ENCODE measurements around the gene PCNX4.

Gene PCNX4

GRCh38 chr14:60206249-60206670 is 114.5 kb downstream of the PCNX4 start:
- no peak for DNase-seq (ENCODE audit: low read depth in 3 of 3)

- DNase-seq (ENCODE audit: low read depth in 3 of 3), result no peak
Observed at GRCh38 chr14:60206837-60207533, 115.3 kb downstream of the PCNX4 start.

GRCh38 chr14:60210703-60211102 is 119.0 kb downstream of the PCNX4 start:
- no peak for DNase-seq (ENCODE audit: low read depth in 3 of 3)

- no peak for DNase-seq (ENCODE audit: low read depth in 3 of 3)
Observed at GRCh38 chr14:60211153-60211552, 119.4 kb downstream of the PCNX4 start.

- DNase-seq (ENCODE audit: low read depth in 3 of 3), result no peak
Observed at GRCh38 chr14:60212503-60213371, 121.0 kb downstream of the PCNX4 start.

- DNase-seq (ENCODE audit: low read depth in 3 of 3), result no peak
Observed at GRCh38 chr14:60214003-60214402, 122.3 kb downstream of the PCNX4 start.

GRCh38 chr14:60214415-60215126 is 122.8 kb downstream of the PCNX4 start:
- DNase-seq (ENCODE audit: low read depth in 3 of 3), result no peak

- no peak for DNase-seq (ENCODE audit: low read depth in 3 of 3)
Observed at GRCh38 chr14:60215127-60215444, 123.4 kb downstream of the PCNX4 start.

- DNase-seq (ENCODE audit: low read depth in 3 of 3), result no peak
Observed at GRCh38 chr14:60215520-60216420, 124.0 kb downstream of the PCNX4 start.

GRCh38 chr14:60217713-60218112 is 126.0 kb downstream of the PCNX4 start:
- DNase-seq (ENCODE audit: low read depth in 3 of 3), result no peak
